HL-60/S4 (cell line): ENCODE results near the gene FXYD7.
"Not testable (repeated sequence)": the region's sequence is repeated elsewhere in the genome, so short reads cannot be mapped to it uniquely, and the experiment has no call there.

Source experiments
- in situ Hi-C: fragments of 300-500 bp; cut with MboI; formaldehyde crosslinking; loops from 2 replicates; pipeline ENCODE4 v1.14.3; 2022; ENCODE audit warnings: low sequenced_read_pairs

FXYD7 gene

GRCh38 chr19:35142606-35143230 lies 337 bp upstream of the FXYD7 start:
- in situ Hi-C loops, result no loop called here

DNA sequence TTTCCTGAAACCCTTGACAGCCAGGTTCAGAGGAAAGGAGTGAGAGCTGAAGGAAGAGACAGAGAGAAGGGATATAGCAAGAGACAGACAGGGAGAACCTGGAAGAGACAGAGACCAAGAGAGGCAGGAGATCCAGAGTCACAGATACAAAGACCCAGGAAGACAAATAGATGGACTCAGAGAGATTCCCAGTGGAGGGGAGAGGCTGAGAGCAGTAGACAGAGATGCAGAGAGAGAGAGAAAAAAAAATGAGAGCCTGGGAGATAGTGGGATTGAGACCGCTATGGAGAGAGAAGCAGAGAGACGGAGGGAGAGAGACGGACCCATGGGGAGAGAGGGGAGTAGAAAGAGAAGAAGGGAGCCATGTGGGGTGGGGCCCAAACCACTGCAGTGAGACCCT lies 763 bp downstream of the FXYD7 start:
- in situ Hi-C loops, result no loop called here

- in situ Hi-C loops, result no loop called here
These were observed 1.2 kb downstream of the FXYD7 start for GRCh38 chr19:35144259-35144599.

DNA sequence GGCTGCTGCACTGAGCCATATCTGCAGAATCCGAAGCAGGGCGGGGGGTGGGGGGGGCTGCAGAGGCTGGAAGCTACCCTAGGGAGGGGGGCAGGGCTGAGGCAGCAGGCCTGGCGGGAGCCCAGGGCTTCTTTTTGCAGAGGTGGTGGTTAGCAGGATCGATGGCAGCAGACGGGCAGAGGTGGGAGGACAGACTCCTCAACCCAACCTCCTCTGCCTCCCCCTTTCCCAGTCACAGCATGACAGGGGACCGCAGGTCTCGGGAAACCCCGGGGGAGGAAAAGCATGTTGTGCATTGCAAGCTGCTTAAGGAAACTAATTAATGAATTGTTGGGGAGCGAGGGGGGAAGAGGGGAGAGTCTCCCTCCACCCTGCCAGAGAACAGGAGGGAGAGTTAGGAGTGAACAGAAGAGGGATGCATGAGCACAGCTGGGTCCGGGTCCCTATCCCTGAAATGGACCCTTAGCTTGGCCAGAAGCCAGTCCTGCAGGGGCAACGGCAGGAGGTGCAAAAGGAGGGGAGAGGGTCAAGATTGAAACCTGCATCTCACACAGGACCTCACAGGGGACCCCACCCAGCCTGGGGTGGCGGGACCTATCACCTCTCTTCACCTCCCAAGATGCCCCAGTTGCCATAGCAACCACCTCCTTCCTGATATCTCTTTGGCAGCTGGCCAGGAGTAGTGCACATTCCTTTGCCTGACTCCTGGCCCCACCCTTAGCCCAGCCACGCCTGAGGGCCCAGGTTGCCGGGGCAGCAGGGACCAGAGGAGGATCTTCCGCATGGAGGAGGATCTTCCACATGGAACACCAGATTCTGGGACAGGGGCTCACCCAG lies 1.8 kb downstream of the FXYD7 start:
- in situ Hi-C loops, result no loop called here

DNA sequence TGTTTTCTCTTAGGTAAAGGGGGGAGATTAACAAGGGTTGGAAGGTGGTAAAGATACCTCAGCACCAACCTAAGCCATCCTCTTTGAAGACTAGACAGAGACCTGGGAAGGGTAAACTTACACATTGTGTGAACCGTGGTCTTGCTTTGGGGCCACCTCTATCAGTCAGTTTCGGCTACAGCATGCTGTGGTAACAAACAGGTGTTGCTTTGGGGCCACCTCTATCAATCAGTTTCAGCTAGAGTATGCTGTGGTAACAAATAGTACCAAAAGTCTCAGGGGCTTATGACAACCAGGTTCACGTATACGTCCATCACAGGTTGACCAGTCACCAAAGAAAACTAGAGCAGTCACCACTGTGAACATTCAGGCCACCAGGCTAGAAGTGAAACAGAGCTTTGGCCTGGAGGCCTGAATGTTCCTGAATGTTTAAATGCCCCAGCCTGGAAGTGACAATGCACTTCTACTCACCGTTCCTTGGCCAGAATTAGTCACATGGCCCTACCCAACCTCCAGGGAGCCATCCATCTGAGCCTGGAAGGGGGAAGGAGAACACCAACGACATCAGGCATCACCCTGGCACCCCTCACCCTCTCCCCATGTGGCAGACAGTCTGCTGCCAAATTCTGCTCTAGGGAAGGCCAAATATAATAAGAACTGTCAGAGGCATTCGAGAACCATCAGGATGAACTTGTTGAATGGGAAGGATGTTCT lies 3.8 kb downstream of the FXYD7 start:
- in situ Hi-C loops, result no loop called here

- in situ Hi-C loops, result no loop called here
These were observed 6.4 kb downstream of the FXYD7 start for GRCh38 chr19:35149463-35149862.

- in situ Hi-C loops, result no loop called here
These were observed 7.4 kb downstream of the FXYD7 start for GRCh38 chr19:35150445-35150844.

DNA sequence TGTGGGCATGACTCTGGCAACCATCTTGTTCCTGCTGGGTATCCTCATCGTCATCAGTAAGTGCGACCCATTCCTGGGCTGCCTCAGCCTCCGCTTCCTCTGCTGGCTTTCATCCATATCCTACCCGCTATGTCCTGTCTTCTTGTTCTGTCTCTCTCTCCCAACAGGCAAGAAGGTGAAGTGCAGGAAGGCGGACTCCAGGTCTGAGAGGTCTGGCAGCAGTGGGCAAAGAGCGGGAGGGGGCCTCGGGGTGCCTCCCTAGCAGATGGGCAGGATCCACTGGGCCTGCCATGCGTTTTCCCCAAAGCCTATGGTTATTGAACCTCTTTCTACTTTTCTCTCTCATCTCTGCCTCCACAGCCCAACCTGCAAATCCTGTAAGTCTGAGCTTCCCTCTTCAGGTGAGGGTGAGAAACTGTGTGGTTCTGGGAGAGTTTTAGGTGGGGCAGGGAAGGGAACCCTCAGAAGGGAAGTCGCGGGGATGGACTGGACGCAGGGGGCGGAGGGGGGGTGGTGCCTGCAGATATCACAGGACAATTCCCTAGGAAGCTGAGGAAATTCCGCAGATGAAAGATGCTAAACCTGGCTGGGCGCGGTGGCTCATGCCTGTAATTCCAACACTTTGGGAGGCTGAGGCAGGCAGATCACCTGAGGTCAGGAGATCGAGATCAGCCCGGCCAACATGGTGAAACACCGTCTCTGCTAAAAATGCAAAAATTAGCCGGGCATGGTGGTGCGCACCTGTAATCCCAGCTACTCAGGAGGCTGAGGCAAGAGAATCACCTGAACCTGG lies 8.4 kb downstream of the FXYD7 start:
- in situ Hi-C loops, result no loop called here

- in situ Hi-C loops, result not testable (repeated sequence)
These were observed 10.1 kb downstream of the FXYD7 start for GRCh38 chr19:35153129-35153522.

- in situ Hi-C loops, result no loop called here
These were observed 10.9 kb downstream of the FXYD7 start for GRCh38 chr19:35153701-35154524.

- in situ Hi-C loops, result no loop called here
These were observed 11.7 kb downstream of the FXYD7 start, which contains the start of gene FXYD5 for GRCh38 chr19:35154525-35155406. Gene FXYD5 (plus strand): TSS chr19:35154735. CDS start chr19:35155551, 816 bp downstream.

- in situ Hi-C loops, result no loop called here
These were observed 12.4 kb downstream of the FXYD7 start for GRCh38 chr19:35155441-35155840.

DNA sequence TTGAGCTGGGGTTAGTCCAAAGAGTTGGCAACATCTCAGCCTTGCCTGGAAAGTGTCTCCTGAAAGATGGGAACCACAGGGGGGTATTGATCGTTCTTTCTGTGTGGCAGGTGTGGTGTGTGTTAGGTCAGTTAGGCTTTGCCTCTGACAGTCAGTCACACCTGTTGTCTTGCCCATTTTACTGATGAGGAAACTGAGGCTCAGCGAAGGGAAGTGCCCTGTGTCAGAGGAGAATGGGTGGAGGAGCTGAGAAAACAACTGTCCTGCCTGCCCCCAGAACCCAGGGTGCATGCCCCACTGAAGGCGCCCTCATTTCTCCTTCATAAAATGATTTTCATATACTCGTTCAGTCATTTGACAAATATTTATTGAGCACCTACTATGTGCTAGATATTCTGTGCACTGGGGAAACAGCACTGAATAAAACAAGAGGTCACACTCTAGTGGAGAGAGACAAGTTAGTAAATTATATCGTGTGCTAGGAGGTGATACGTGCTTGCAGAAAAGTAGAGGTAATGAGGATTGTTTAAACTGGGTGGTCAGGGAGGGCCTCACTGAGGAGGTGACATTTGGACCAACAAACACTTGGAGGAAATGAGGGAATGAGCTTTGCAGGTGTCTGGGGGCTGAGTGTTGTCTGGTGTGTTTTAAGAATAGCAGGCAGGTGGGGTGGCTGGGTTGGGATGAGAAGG lies 13.1 kb downstream of the FXYD7 start:
- in situ Hi-C loops, result no loop called here

- in situ Hi-C loops, result no loop called here
These were observed 13.6 kb downstream of the FXYD7 start for GRCh38 chr19:35156673-35157014.

DNA sequence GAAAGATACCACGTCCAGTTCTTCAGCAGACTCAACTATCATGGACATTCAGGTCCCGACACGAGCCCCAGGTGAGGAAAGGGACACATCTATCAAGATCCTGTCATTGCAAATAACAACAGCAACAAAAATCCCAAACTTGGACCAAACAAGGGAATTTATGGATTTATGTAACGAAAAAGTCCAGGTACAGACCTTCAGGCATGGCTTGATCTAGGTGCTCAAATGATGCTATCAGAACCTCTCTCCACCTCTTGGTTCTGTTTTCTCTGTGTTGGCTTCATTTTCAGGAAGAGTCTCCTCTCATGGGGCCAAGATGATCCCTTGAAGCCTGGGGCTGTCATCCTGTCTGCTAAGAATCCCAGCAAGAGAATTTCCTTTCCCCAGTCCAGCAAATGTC lies 14.4 kb downstream of the FXYD7 start:
- in situ Hi-C loops, result no loop called here

GRCh38 chr19:35159606-35160005 lies 16.6 kb downstream of the FXYD7 start:
- in situ Hi-C loops, result no loop called here

GRCh38 chr19:35160629-35161433 lies 17.8 kb downstream of the FXYD7 start:
- in situ Hi-C loops, result no loop called here

GRCh38 chr19:35161434-35161743 lies 18.3 kb downstream of the FXYD7 start:
- in situ Hi-C loops, result no loop called here
